IPS DF 19.7 (cell line): ENCODE results near the gene MED31.
"Not testable (repeated sequence)": the region's sequence is repeated elsewhere in the genome, so short reads cannot be mapped to it uniquely, and the experiment has no call there.

Experiments used
- DNase-seq: peaks from one replicate; pipeline ENCODE4 v3.0.0-alpha.2; 2013; ENCODE audit warnings: low read depth, low spot score

Gene MED31

DNA sequence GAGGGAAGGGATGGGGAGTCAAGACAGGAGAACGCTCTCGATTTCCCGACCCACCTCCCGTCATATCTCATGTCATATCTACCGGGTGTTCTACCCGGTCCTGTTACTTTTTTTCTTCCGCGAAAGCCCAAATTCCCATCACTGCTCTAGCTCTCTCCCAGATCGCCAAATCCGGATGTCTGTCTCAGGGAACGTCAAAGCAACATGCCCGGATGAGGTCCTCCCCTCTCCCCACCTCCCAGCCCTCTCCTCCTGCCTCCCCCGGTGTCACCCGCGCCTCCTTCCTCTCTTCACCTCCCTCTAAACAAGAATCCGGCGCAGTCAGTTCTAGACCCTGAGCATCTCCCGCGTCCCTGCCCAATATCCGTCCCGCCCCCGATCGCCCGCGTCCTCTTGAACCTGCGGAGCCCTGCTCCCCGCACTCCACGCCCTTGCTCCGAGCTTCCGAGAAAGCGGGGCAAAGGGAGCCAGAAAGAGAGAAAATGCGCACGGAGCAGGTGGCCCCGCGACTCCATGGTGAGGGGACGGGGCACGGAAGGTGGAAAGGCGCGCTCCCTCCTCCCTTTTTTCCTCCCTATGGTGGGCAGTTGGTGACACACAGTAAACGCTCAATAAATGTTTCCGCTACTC, 4.4 kb upstream of the MED31 start:
- DNase-seq = not testable (repeated sequence)

DNA sequence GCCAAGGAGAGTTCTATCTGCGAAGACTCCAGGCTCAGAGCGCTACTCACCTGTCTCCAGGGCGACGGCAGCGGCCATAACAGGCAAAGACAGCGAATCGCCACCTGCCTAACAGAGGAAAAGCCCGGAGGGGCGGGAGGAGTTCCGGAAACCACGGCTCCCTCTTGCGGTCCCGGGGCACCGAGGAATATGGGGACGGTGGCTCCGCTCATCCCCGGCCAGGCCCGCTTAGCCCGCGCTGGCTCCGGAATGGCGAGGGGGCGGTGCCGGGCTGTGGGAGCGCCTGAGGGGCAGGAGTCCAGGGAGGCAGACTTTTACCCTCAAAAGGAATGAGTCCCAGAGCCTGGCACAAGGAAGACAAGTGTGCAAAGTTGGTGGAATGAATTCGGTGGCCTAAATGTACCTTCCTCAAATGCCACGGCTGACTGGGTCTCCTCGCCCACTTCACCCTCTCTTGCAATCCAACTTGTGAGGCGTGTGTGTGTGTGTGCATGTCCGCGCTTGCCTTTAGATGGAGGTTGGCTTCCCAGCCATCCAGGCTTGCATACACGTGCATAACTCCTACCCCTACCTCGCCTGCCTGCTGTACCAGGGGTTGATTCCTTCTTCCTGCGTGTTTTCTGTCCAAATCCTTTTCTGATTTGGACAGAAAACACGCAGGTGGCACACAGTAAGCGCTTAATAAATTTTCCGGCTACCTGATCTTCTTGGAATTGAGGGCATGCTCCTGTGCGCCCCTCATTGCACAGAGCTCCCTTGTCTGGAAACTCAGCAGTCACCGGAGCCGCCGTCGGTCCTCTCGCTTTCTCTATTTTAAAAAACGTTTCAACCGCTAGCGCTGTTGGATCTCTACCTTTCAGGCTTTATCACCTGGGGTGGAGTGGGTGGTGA, 3.7 kb upstream of the MED31 start:
- DNase-seq = peak; percentile 61

DNA sequence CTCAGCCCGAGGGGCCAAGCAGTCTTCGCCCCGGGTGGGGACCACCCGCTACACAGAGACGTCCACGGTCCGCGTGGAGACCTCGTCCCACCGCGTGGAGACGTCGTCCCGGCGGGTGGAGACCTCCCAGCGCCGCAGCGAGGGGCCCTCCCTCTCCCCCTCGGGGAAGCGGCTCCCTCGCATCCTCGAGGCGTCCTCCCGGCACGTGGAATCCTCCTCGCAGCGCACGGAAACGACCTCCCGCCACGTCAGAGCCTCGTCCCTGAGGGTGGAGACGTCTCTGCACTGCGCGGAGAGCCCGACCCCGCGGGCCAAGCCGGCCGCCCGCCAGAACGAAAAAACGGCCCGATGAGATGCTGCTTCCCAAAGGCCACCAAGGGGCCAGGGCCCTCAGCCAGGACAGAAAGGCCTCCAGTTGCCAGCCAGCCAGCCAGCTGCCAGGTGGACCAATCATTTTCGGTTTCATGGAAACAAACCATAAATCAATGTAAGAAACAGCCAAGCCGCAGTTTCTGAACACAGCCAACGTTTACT, 581 bp upstream of the MED31 start:
- DNase-seq = no peak

DNA sequence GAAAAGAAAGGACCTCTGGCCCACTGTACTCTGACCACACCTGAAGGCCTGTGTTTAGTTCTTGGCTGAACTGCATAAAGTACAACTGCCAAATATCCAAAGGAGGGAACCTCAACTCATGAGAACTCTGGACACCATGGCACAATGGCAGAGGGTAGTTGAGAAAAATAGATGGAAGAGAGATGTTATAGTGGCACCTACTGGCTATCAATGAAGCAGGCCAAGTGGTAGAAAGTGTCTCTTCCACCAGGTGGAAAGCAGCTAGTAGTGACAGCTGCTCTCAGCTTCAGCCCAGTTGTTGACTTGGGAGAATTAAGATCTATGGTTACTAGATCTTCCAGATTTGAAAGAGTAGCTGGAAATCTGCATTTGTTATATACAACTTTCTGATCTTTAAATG, 3.2 kb downstream of the MED31 start:
- no peak for DNase-seq

DNA sequence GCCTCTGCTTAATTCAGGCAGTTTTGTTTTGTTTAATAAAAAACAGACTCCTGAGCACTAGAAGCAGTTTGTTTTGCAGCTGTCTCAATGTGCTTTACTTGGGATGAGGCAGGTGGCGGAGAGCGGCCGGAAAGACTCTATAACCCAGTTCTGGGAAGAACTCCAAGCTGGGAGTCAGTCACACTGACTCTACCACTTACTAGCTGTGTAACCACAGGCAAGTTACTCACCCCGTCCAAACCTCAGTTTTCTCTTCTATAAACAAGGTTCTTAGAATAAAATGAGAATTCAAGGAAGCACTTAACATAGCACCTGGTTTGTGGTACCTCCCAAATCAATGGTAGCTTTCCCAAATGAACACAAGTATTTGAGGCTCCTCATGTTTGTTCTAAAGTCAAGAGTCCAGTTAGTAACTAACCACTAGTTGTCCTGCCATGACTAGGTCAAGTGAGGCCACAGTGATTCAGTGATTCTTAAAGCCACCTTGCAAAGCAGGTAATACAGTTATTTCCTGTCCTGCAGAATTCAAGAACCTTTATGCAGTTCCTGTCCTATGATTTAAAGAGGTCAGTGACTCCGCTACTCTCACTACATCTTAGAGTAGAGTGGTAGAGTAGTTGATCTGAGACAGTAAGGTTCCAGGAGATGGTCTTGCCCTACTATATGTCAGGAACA, 7.8 kb downstream of the MED31 start:
- DNase-seq = no peak

DNA sequence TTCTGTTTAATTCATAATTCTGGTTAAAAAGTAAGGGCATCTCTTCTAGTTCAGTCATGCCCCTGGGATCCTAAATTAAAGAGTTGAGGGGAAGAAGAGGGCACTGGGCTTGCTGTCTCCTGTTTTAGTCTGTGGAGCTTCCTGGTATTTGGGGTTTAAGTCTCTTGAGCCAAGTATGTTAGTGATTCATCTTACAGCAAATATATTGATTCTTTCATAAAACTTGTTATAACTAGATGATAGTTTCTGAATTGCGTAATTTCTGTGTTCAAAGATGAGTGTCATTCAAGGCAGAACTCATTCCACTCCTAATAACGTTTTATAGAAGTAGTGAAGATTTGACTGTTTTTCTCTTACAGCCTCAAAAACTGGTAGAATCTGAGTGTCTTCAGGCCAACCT, 8.8 kb downstream of the MED31 start:
- no peak for DNase-seq

DNA sequence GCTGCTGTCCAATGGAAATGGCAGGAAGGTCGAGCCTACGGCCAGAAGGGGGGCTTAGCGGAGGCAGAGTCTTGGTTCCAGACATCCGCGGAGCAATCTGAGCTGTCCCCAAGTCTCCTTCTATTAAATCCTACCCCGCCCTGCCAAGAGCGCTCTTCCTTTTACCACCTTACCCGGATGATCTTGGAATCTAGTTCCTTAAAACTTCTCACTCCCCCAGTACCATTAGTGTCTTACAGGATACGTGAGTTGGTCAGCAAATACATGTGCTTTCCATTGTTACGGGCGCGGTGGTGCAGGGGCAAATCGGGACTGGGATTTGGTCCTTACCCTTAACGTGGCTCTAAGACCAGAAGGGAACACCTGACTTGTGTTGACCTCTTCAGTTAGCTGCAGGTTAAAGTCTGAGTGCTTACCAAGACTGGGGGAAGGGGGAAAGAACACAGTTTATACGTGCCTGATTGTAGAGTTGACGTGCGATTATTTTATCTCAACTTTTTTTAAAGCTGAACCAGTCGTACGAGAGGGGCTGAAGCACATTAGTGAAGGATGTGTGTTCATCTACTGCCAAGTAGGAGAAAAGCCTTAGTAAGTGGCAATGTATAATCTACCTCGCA, 10.1 kb downstream of the MED31 start:
- DNase-seq = no peak

DNA sequence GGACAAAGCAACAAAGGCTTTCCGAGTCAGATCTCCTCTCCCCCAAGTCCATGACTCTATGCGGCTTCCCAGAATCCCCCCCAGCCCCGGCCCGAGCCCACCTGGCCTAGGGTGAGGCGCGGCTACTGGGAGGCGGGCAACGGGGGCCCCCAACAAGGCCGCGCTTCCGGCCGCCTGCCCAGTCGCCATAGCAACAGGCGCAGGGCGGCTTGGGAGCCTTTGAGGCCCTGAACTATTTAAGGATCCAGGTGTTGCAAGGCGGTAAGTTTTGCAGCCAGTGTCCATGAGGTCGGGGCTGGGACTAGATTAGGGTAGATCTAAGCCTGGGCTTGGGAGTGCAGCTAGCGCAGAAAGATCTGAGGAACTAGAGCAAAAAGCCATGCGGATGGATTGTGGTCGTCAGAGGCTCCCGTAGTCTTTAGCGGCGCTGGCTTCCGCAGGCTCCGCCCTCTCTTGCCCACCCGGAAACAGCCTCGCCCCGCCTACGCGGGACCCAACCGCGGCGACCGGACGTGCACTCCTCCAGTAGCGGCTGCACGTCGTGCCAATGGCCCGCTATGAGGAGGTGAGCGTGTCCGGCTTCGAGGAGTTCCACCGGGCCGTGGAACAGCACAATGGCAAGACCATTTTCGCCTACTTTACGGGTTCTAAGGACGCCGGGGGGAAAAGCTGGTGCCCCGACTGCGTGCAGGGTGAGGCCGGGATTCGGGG, 10.7 kb downstream of the MED31 start, which contains the start of the genes KIAA0753 and TXNDC17:
Gene KIAA0753 (minus strand): TSS at position 176 of the 711 bp plus-strand sequence. CDS start 5,608 bp downstream, outside the sequence.
Gene TXNDC17 (plus strand): TSS at position 525 of the 711 bp plus-strand sequence. CDS start 23 bp downstream, at position 548.
- no peak for DNase-seq

DNA sequence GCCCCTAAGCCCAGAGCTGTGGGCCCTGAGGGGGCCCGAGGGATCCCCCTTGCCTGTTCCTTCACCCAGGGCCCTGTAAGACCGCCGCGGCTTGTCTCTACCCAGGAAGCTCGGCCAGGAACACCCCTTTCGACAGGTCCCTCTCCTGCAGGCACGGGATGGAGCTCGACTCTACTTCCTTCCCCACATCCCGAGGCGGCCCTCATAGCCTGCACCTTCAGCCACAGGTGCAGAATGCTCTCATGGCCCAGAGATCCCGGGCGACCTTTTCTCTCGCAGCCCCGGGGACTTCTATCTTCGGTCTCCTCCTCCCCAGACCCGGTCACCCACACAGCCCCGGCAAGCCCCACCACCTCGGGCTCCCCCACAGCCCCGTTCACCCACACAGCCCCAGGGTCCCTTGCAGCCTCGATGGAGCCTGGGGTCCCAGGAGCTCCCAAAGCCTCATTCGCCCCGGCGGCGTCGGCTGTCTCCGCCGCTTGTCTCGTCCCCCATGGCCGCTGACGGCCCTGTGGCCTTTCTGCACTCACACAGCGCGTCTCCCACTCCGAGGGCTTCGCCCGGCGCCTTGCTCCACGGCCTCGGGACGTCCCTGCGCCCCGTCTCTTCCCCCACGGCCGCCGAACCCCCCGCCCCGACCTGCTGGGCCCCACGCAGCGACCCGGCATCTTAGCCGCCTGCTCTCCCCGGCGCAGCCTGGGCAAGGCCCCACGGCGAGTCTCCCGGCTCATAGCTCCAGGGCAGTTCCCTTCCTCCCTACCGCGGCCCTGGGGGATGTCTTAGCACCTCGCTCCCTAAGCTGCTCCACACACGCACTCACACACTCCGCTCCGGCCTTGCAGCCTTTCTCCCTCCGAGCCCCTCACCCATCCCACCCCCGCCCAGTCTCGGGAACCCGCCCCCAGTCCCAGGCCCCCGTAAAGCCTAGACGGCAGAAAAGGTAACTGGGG, 11.5 kb downstream of the MED31 start:
- DNase-seq = no peak

DNA sequence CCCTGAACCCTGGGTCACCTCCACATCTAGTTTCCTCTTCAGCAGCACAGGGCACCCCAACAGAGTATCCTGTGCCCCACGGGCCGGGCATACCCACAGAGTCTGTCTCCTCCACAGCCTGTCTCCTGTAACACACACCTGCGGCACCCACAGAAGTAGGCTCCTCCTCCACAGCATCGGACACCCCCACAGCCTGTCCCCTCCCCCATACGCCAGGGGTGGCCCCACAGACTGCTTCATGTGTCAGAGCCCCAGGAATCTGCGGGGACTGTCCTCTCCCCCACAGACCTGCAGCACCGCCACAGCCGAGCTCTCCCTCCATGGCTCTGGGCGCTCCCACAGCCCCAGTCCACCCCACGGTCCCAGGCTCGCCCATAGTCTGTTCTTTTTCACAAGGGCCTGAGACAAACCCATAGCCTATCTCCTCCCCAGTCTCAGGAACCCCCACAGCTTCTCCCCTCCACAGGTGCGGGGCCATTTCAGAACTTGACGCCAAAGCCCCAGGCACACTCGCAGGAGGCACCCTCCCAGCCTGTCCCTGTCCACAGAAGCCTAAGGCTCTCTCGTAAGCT, 12.3 kb downstream of the MED31 start:
- no peak for DNase-seq

DNA sequence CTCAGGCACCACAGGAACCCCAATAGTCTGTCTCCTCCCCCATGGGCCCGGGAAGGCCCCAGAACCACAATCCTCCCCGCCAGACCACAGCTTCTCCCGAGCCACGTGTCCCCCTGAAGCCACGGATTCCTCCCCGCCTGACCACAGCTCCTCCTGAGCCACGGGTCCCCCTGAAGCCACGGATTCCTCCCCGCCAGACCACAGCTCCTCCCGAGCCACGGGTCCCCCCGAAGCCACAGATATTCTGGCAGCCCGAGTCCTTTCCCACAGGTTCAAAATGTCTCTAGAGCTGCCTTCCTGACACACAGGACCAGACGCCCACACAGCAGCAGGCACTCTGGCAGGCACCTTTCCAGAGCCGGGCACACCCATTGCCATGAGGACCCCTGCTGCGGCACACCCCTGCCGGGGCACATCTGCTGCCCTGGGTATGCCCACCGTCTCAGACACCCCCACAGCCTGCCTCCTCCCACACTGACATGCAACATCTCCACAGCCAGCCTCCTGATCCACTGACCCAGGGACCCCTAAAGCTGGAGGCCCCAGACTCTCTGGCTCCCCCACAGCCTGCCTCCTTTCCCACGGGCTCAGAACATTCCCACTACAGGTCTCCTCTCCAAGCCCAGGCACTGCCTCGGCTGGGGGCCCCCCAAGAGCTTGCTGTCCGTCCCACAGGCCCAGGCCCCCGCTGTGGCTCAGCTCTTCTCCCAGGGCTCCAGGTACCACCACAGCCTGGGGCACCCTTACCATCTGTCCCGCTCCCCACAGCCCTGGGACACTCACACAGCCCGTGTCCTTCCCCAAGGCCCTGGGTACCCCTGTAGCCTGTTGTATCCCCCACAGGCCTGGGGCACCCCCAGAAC, 13.1 kb downstream of the MED31 start:
- no peak for DNase-seq

DNA sequence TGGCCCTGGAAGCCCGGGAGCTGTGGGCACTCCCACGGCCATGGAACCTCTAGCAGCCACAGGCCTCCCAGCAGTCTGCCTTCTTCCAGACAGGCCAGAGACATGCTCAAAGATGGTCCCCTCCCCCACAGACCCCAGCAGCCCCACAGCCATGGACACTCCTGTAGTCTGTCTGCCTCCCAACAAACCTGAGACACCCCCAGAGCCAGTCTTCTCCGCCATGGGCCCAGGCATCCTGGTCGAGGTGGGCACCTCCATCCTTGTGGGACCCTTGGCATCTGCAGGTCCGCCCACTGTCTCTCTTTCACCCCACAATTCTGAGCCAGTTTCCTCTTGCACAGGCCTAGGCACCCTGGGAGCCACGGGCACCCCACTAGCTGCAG, 14.0 kb downstream of the MED31 start:
- no peak for DNase-seq

DNA sequence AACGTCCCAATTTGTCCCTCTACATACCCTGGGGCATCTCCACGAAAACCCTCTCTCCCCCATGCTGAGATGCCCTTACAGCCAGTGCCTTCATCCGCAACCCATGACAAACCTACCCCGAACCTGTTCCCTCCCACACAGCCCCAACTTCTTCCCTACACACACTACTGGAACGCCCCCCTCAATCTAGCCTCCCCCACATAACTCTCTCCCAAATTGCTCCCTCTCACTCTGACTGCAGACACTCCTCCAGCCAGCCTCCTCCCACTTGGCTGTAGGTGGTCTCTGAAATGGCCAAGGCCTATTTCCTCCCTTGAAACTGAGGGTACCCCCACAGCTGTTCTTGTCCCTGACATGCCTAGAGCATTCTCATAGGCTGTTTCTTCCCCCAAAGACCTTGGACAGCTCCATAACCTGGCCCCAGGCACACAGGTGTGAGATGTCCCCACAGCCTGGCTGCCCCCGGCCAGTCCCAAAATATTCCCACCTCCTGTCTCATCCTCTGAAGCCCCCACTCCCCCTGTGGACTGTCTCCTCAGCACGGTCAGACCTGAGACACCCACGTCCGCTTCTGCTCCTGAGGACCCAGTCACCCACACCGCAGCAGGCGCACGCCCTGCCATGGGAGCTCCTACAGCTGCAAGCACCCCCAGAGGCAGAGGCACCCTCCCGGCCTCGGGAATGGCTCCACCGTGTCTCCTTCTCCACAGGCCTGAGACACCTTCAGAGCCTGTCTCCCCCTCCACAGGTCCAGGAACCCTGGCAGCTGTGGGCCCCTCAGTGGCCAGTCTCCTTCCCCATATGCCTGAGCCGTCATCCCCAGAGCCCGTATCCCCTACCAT, 14.6 kb downstream of the MED31 start:
- no peak for DNase-seq

DNA sequence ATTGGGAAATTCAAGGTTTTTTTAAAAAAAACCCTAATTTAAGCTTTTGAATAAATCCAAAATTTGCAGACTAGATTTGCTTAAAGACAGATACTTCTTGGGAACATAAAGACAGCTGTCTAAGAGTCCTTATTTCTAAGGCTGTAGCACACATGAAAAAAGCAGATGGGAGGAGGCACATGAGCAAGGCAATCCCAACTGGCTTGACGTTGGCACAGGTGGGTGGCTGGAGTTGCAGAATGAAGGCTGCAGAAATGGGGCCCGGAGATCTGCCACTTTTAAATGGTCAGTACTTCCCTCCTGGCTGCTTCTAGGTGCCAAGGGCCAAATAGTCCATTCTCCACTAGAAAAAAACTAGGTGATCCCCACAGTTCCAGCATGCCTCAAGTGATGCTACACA, 15.3 kb downstream of the MED31 start:
- DNase-seq = no peak

DNA sequence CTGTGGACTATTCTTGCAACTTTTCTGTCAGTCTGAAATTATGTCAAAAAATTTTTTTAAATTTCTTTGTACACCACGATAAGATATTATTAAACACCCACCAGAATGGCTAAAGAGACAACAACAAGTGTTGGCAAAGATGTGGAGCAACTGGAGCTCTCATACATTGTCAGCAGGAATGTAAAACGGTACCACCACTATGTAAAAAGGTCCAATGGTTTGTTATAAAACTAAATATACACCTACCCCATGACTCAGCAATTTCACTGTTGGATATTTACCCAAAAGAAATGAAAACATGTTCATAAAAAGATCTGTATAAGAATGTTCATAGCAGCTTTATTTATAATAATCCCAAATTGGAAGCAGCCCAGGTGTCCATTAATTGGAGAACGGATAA, 18.1 kb downstream of the MED31 start:
- no peak for DNase-seq

DNA sequence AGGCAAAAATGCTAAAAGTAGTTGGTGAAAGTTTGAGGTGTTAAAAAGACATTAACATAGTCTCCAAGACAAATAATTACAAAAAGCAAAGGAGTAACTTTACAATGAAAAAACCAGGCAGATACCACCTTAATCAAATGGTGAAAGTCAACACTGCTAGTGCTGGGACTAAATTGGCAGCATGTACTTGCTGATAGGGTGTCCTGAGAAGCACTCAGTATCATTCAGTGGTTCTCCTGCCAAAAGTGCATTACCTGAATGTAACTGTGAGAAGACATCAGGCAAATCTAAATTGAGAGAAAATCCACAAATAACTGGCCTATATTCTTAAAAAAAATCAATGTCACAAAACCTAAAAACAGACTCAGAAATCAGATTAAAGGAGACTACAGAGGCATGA, 18.9 kb downstream of the MED31 start:
- no peak for DNase-seq

DNA sequence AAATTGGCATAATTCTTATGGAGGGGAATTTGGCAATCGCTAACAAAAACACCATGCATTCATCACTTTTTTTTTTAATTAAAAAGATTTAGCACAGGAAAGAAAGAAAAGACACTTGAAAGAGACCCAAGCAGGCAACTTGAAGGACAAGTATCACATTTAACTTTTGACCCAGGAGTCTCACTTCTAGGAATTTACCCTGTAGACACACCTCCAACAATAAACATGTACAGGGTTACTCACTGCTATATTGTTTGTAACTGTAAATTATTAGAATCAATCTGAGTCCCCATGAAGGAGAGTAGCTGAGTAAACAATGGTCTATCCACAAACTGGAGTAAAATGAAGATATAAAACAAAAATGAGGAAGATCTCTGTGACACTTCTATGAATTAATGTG, 21.0 kb downstream of the MED31 start:
- no peak for DNase-seq

DNA sequence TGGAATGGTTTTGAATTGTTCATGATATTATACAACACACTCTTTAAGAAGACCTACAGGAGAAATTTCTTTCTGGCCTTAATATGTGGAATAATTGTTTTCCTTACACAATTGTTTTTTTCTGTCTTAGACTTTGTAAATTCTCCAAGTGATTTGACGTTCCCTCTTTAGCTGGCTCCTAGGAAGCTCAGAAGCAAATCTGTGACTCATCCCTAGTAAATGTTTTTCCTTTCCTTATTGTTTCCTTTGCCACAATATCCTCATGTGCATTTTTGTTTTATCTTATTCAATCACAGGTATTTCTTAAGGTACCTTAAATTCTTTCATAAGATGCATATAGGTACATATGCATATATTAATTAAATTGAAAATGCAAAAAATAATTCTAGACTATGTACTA, 24.4 kb downstream of the MED31 start:
- no peak for DNase-seq
